PFSK-1 (cell line): ENCODE measurements around the gene ZRANB1.

Experiments used
- FOXP2 ChIP-seq: optimal IDR thresholded peaks from 2 replicates; pipeline ENCODE3; 2011; ENCODE audit warnings: borderline replicate concordance, control low read depth, inconsistent platforms; ENCODE audit not compliant: insufficient read depth; ENCODE audit errors: extremely low read length, extremely low read depth
- POLR2AphosphoS5 ChIP-seq: IDR thresholded peaks from 2 replicates; pipeline ENCODE4 v1.6.1; 2012; ENCODE audit warnings: low read depth, mild to moderate bottlenecking, control low read depth, low read length, moderate library complexity
- SIN3A ChIP-seq: IDR thresholded peaks from 2 replicates; pipeline ENCODE4 v1.6.1; 2012; ENCODE audit warnings: mild to moderate bottlenecking, low read length, moderate library complexity, borderline replicate concordance; ENCODE audit not compliant: insufficient read depth
- TAF1 ChIP-seq: IDR thresholded peaks from 2 replicates; pipeline ENCODE4 v1.6.1; 2012; ENCODE audit warnings: low read length, control low read depth, borderline replicate concordance; ENCODE audit not compliant: insufficient read depth
- TF ChIP-seq, protein P1 (sequence below), 2 experiments: IDR thresholded peaks; 2 replicates each; pipeline versions ENCODE4 v1.6.1 to v1.8.0; 2011 to 2012; ENCODE audit warnings: low read depth in 2 of 2, low read length in 2 of 2, control low read depth in 1 of 2, inconsistent platforms in 1 of 2, mild to moderate bottlenecking in 1 of 2, moderate library complexity in 1 of 2; ENCODE audit not compliant: insufficient read depth in 1 of 2

Gene ZRANB1

DNA sequence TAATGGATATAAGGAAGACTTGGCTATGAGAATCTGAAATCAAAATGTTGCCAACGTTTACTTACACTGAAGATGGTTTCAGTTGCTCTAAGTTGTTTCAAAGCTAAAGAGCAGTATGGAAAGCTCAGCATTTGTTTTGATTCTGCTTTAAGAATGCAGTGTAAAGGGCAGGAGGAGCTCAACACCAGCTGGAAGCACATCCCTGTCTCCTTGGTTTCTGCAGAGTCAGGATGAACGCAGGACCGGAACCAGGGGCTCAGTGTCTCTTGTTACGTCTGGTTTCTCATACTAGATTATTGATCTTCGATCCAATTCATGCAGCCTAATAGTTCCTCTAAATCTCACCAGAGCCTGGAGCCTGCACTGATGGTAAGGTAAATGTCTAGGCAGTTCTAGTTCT, 24.1 kb downstream of the ZRANB1 start:
- TF ChIP-seq POLR2AphosphoS5, result no peak
- TF ChIP-seq TAF1, result no peak
- TF ChIP-seq SIN3A, result no peak
- TF ChIP-seq FOXP2, result no peak
- TF ChIP-seq, protein P1, sequence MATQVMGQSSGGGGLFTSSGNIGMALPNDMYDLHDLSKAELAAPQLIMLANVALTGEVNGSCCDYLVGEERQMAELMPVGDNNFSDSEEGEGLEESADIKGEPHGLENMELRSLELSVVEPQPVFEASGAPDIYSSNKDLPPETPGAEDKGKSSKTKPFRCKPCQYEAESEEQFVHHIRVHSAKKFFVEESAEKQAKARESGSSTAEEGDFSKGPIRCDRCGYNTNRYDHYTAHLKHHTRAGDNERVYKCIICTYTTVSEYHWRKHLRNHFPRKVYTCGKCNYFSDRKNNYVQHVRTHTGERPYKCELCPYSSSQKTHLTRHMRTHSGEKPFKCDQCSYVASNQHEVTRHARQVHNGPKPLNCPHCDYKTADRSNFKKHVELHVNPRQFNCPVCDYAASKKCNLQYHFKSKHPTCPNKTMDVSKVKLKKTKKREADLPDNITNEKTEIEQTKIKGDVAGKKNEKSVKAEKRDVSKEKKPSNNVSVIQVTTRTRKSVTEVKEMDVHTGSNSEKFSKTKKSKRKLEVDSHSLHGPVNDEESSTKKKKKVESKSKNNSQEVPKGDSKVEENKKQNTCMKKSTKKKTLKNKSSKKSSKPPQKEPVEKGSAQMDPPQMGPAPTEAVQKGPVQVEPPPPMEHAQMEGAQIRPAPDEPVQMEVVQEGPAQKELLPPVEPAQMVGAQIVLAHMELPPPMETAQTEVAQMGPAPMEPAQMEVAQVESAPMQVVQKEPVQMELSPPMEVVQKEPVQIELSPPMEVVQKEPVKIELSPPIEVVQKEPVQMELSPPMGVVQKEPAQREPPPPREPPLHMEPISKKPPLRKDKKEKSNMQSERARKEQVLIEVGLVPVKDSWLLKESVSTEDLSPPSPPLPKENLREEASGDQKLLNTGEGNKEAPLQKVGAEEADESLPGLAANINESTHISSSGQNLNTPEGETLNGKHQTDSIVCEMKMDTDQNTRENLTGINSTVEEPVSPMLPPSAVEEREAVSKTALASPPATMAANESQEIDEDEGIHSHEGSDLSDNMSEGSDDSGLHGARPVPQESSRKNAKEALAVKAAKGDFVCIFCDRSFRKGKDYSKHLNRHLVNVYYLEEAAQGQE (IDR thresholded peaks at IDR 0.05; ENCODE audit: insufficient read depth in 1 of 2, low read depth in 2 of 2, low read length in 2 of 2), result no peak

GRCh38 chr10:124967255-124967654, 25.3 kb downstream of the ZRANB1 start:
- TF ChIP-seq SIN3A (no peak), POLR2AphosphoS5 (no peak), FOXP2 (no peak), TAF1 (no peak)
- TF ChIP-seq, protein P1 (IDR thresholded peaks at IDR 0.05; ENCODE audit: insufficient read depth in 1 of 2, low read depth in 2 of 2, low read length in 2 of 2), result no peak

DNA sequence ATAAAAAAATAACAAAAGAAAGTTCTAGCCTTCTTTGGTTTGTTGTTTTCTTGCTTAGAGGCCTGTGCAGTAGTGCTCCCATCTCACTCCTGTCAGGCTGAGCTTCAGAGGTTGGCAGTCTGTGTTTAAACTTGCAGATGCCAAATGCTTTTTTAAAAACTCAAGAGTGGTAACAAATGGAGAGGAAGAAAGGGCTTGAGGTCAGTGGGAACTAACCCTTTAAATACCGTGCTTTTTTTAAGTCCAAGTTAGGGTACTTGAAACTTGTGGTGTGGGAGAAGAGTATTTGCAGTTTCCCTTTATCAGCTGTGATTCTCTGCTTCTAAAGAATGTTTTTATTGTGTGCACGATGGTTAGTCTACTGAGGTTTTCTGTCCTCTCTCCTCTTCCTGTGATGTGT, 29.4 kb downstream of the ZRANB1 start:
- TF ChIP-seq FOXP2 (no peak), POLR2AphosphoS5 (no peak), SIN3A (no peak)
- TF ChIP-seq, protein P1 (IDR thresholded peaks at IDR 0.05; ENCODE audit: insufficient read depth in 1 of 2, low read depth in 2 of 2, low read length in 2 of 2), result no peak

DNA sequence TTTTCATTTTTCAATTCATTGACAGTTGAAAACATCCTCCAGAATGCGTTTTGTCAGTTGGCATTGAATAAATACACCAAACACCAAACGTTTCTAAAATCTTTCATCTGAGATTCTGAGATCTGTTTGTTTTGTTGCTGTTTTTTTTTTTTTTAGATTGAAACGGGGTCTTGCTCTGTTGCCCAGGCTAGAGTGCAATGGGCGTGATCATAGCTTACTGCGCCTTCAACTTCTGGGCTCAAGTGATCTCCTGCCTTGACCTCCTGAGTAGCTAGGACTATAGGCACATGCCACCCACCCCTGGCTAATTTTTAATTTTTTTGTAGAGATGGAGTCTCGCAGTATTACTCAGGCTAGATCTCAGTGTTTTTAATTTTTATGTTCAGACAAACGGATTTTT, 30.7 kb downstream of the ZRANB1 start:
- TF ChIP-seq POLR2AphosphoS5 (no peak), FOXP2 (no peak), SIN3A (no peak), TAF1 (no peak)
- TF ChIP-seq, protein P1 (IDR thresholded peaks at IDR 0.05; ENCODE audit: insufficient read depth in 1 of 2, low read depth in 2 of 2, low read length in 2 of 2), result no peak

DNA sequence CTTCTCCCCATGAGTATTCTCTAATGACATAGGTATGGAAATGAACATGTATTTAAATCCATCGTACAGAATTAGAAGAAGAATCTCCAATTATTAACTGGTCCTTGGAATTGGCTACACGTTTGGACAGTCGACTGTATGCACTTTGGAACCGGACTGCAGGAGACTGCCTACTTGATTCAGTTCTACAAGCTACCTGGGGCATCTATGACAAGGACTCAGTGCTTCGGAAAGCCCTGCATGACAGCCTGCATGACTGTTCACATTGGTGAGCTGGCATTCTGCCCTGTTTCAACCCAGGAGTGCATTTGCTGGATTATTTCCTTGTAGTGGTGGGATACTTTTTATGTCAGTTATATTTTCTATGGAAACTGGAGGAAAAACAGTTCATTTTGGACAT, 32.2 kb downstream of the ZRANB1 start:
- TF ChIP-seq, protein P1 (IDR thresholded peaks at IDR 0.05; ENCODE audit: insufficient read depth in 1 of 2, low read depth in 2 of 2, low read length in 2 of 2), result no peak
- TF ChIP-seq SIN3A, result no peak
- TF ChIP-seq TAF1, result no peak
- no peak for TF ChIP-seq POLR2AphosphoS5
- TF ChIP-seq FOXP2, result no peak
